ENCODE data around the gene C10orf53.

C10orf53 gene

DNA sequence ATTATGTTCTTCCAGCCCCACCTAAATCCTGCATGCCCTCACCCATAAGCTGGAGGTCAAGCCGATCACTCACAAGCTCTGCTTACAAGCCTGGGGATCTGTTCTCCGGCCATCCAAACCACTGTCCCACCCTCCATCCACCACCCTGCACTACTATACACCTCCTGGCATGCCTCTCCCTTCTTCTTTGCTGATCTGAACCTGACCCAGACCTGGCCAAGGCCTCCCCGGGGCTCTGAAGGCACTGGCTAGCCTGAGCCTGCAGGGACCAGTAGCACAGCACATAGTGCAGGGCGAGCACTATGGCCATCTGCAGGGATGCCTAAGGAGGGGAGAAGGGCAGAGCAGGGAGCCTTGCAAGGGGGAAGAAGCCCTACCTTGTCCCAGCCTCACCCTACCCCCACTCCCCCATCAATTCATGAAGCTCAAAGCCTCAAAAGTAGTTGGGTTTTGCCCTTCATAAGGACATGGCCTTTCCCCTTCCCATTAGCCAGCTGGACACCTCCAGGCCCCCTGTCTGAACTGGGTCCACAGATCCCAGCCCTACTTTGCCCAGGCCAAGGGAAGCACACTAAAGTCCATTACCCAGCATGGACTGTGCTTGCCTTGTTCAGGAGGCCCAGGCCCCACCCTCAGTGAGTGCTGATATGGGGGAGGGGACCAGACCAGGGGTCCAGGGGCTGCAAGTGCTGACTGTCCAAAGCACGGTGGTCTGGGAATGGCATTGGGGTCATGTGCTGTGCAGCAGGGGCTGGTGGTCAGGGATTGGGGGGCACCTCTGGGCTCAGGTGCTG, 36.0 kb upstream of the C10orf53 start:
- TF ChIP-seq, protein P1, sequence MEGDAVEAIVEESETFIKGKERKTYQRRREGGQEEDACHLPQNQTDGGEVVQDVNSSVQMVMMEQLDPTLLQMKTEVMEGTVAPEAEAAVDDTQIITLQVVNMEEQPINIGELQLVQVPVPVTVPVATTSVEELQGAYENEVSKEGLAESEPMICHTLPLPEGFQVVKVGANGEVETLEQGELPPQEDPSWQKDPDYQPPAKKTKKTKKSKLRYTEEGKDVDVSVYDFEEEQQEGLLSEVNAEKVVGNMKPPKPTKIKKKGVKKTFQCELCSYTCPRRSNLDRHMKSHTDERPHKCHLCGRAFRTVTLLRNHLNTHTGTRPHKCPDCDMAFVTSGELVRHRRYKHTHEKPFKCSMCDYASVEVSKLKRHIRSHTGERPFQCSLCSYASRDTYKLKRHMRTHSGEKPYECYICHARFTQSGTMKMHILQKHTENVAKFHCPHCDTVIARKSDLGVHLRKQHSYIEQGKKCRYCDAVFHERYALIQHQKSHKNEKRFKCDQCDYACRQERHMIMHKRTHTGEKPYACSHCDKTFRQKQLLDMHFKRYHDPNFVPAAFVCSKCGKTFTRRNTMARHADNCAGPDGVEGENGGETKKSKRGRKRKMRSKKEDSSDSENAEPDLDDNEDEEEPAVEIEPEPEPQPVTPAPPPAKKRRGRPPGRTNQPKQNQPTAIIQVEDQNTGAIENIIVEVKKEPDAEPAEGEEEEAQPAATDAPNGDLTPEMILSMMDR (IDR thresholded peaks at IDR 0.05; ENCODE audit: low read depth, low read length), result no peak
- no peak overlapping the region for H3K4me3 ChIP-seq (ENCODE audit: low read depth, low read length)

DNA sequence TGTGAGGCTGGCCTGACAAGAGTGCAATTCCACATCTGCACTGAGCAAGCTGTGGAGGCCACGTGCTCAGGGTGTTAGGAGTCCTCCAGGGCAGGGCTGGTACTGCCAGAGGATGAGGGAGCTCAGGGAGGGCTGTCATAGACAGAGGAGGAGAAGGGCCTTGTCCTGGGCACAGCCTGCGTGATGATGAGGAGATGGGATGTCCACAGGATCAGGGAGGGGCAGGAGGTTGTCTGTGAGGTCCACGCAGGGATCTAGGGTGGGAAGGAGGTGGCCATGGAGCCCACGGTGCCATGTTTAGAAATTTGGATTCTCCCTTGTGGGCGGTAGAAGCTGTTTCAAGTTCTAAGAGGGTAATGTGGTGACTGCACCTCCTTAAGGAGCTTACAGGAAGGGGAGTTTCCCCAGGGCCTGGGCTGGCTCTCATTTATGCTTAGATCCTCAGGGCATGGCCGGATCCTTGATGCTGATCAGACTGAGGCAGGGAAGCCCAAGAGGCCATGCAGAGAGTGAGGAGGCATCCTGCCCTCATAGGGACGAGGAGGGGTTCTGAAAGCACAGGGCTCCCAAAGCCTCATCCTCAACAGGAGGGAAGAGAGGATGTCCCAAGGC, 35.3 kb upstream of the C10orf53 start:
- TF ChIP-seq, protein P1 (IDR thresholded peaks at IDR 0.05; ENCODE audit: low read depth, low read length), result no peak
- no peak overlapping the region for H3K4me3 ChIP-seq (ENCODE audit: low read depth, low read length)

DNA sequence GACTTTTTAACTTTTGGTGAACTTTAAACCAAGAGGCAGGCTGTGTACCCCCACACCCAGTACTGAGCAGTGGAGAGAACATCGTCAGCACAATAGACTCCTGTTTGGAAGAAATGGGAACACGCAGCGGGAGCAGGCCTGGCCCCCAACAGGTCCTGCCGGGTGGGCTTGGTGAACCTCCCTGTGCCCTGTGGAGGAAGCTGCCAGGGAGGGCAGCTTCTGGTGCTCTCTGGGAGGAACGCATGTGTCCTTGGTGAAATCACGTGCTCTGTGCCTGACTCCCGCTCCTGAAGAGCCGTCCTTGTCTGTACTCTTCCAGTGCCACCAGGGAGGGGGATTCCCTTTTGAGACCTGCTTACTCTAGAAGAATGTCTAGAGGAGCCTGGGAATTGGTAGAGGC, 34.0 kb upstream of the C10orf53 start:
- H3K4me3 ChIP-seq (ENCODE audit: low read depth, low read length), result no peak overlapping the region
- TF ChIP-seq, protein P1 (IDR thresholded peaks at IDR 0.05; ENCODE audit: low read depth, low read length), result no peak

DNA sequence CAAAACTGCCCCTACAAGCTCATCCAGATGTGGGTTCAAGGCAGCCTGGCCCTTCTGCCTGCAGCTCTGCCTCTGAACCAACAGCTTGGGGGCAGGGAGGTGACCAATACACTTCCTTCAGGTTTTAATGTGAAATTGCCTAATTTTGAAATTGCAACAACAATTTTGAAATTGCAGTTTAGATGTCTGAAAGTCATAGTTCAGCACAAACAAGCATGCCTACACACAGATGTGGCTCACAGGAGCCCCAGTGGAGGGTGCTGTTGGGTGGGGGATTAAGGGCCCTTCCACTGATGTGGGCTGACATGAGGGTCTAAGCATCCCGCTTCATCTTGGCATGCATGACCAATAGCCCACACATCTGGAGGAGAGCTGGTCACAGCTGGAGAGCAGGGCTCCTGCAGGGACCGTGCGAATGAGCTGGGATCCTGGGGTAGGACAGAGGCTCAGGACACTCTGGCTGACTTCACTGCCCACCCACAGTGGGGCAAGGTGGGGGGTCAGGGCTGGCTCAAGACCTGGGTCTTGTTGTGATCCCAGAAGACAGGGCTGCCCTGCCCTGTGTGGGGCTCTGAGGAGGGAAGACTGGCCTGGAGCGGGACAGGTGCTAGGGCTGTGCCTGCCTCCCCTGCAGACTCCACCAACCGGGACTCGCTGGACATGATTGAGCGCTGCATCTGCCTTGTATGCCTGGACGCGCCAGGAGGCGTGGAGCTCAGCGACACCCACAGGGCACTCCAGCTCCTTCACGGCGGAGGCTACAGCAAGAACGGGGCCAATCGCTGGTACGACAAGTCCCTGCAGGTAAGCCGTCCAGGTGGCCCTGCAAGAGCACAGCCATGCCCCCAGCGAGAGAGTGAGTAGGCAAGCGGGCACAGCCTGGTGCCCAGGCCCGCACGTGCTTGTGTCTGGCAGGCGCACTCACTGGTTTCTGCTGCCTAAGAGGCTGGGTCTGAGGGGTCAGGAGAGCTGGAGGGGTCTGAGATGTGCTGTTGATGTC, 33.3 kb upstream of the C10orf53 start:
- TF ChIP-seq, protein P1 (IDR thresholded peaks at IDR 0.05; ENCODE audit: low read depth, low read length), result no peak

DNA sequence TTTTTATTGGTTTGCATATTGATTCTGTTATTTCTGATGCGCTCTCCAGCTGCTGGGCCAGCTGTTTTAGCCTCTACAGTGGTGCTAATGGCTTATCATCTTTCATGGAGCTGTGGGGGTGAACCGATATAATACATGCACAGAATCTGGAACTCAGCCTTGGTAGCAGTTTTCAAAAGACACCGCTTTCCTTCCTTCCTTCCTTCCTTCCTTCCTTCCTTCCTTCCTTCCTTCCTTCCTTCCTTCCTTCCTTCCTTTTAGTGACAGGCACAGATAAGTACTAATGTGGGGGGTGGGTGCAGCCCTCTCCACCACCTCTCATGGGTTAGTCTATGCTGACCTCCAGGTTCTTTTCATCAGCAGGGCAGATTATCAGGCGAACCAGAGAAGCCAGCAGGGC, 31.9 kb upstream of the C10orf53 start:
- H3K4me3 ChIP-seq (ENCODE audit: low read depth, low read length), result no peak overlapping the region
- TF ChIP-seq, protein P1 (IDR thresholded peaks at IDR 0.05; ENCODE audit: low read depth, low read length), result no peak

More for the DNA sequence above, 33.3 kb upstream of the C10orf53 start:
- H3K4me3 ChIP-seq (ENCODE audit: low read depth, low read length), result no peak overlapping the region

DNA sequence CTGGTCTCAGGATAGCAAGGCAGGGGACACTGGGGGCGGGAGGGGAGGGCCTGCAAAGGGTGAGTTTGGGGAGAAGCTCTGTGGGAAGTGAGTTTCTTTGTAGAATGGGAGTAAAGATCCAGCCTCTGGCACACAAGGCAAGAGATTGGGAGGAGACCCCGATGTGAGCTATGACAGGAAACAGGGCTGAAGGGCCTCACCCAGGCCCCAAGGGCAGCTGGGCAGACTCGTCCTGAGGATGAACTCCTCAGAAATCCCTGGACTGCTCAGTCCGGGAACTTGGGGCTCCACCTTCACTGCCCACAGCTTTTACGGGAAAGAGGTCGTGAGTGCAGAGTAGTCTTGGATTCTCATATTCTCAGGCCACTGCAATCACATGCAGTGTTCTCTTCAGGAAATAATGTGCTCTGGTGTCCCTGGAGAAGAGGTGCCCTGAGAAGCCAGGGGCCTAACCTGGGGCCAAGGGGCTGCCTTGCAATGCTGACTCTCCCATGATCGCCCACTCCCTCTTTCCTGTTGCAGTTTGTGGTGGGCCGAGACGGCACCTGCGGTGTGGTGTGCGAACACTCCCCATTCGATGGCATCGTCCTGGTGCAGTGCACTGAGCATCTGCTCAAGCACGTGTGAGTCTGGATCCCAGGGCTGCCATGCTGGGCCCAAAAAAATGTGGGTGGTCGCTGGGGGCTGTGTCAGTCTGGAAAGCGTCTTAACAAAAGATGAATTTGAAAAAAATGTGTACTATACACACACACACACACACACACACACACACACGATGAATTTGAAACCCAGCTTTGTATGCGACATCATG, 31.3 kb upstream of the C10orf53 start:
- no peak overlapping the region for H3K4me3 ChIP-seq (ENCODE audit: low read depth, low read length)
- TF ChIP-seq, protein P1 (IDR thresholded peaks at IDR 0.05; ENCODE audit: low read depth, low read length), result no peak

All from WI38 (cell line).